Measurements from ENCODE around the gene RANBP10. TPM values are rescaled to one million over a fixed set of nuclear protein-coding genes. Genes with fewer than 3 reads are reported as not detected.
A peak's percentile ranks its signal among the peaks of the same experiment; 100 is the strongest.

Gene RANBP10
- total and polyA plus RNA-seq, 9 of the 15 experiments (the other 6 are each of a cell fraction or from before 2014, with no cell fraction given), result 0.61 to 19.3 (median 5.9) TPM

GRCh38 chr16:67841816-67842508 is 35.6 kb upstream of the RANBP10 start, which contains the start of gene THAP11 (continued):
- TF ChIP-seq ZNF431 (CRISPR knock-in tag; IDR thresholded peaks at IDR 0.05), result no peak
- TF ChIP-seq TCF7L2 (IDR thresholded peaks at IDR 0.05; ENCODE audit: low read depth, low read length), result no peak
- TF ChIP-seq EZH2 (IDR thresholded peaks at IDR 0.05; ENCODE audit: borderline replicate concordance, low read depth, low read length), result no peak
- no peak for TF ChIP-seq ARID2 (IDR thresholded peaks at IDR 0.05)
- TF ChIP-seq ZBTB26 (CRISPR knock-in tag; IDR thresholded peaks at IDR 0.05), result no peak
- no peak; a peak in 1 of 4 replicates for TF ChIP-seq ZNF639 (CRISPR knock-in tag; conservative IDR thresholded peaks at IDR 0.05 in 1 of 2, IDR thresholded peaks at IDR 0.05 in 1 of 2)
- TF ChIP-seq FOXP1 (CRISPR knock-in tag; IDR thresholded peaks at IDR 0.05), result no peak
- peak; percentile 93 for TF ChIP-seq ETS1 (conservative IDR thresholded peaks at IDR 0.05; ENCODE audit: control insufficient read depth, low read depth, low read length)
- no peak for TF ChIP-seq ZNF780A (CRISPR knock-in tag; IDR thresholded peaks at IDR 0.05)
- TF ChIP-seq ZBTB33 (CRISPR knock-in tag; IDR thresholded peaks at IDR 0.05), result peak; percentile 74
- no peak for TF ChIP-seq ZNF655 (CRISPR knock-in tag; IDR thresholded peaks at IDR 0.05)
- TF ChIP-seq ZFP36 (IDR thresholded peaks at IDR 0.05; ENCODE audit: low read depth, low read length, partially characterized antibody), result no peak
- TF ChIP-seq ZNF699 (CRISPR knock-in tag; IDR thresholded peaks at IDR 0.05; ENCODE audit: insufficient replicate concordance), result no peak
- TF ChIP-seq TAF1 (IDR thresholded peaks at IDR 0.05; ENCODE audit: control insufficient read depth, extremely low read depth, insufficient read depth, low read length, severe bottlenecking), result peak; percentile 84
- no peak for TF ChIP-seq BRD4 (IDR thresholded peaks at IDR 0.05)
- no peak for TF ChIP-seq FOXA3 (CRISPR knock-in tag; conservative IDR thresholded peaks at IDR 0.05 in 1 of 2, IDR thresholded peaks at IDR 0.05 in 1 of 2)
- TF ChIP-seq ATF3 (IDR thresholded peaks at IDR 0.05), result no peak
- TF ChIP-seq ATF3 (CRISPR knock-in tag; conservative IDR thresholded peaks at IDR 0.05), result peak; percentile 86; the same call in 1 of the 2 replicates
- no peak for TF ChIP-seq ZFP1 (CRISPR knock-in tag; IDR thresholded peaks at IDR 0.05)
